ENCODE results near the gene TMEM132D. TPM values are rescaled to one million over a fixed set of nuclear protein-coding genes. Genes with fewer than 3 reads are reported as not detected.

TMEM132D gene
- total and polyA plus RNA-seq, 4 donors, result 0.01 to 0.14 (median 0.08) TPM

DNA sequence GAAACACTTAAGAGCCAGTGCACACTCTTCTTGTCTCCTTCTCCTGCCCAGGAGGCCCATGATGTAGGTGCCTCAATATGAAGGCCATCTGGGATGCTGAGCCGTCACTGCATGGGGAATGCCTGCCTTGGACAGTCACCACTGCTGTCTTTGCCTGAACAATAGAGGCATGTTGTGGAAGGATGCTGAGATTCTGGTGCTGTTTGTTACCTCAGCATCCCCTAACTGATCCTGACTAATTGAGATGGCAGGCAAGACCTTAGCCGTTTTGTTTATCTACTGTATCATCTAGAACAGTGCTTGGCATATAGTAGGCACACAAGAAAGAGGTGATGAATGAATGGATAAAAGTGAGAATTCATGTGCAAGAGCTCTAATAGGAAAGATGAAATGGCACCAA lies 797.1 kb downstream of the TMEM132D start:
- Histone ChIP-seq H3K4me1 (ENCODE audit: control insufficient read depth in 4 of 4, insufficient read depth in 4 of 4, low read length in 3 of 4) (no peaks in the 10 kb centered on the region), H3K4me3 (ENCODE audit: low read depth in 1 of 3, low read length in 3 of 3) (no peak overlapping the region), H3K36me3 (ENCODE audit: control insufficient read depth in 4 of 4, insufficient read depth in 3 of 4, low read depth in 1 of 4, low read length in 3 of 4) (no peaks in the 10 kb centered on the region), H3K9ac (ENCODE audit: low read depth in 1 of 2, low read length in 2 of 2) (no peak overlapping the region), H3K27ac (ENCODE audit: low read depth in 1 of 2, low read length in 2 of 2) (no peak overlapping the region), H3K27me3 (ENCODE audit: control insufficient read depth in 4 of 4, insufficient read depth in 4 of 4, low read length in 3 of 4) (no peaks in the 10 kb centered on the region), H3K9me3 (ENCODE audit: control insufficient read depth in 4 of 4, low read length in 3 of 4) (peaks cover 0 to 5% (median 1%) of the 10 kb centered on the region in 4 donors)
- TF ChIP-seq, protein P1, sequence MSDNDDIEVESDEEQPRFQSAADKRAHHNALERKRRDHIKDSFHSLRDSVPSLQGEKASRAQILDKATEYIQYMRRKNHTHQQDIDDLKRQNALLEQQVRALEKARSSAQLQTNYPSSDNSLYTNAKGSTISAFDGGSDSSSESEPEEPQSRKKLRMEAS (IDR thresholded peaks at IDR 0.05), result no peak
- TF ChIP-seq RAD21 (IDR thresholded peaks at IDR 0.05) (no peak), FOXA1 (IDR thresholded peaks at IDR 0.05) (no peak), NR2F2 (IDR thresholded peaks at IDR 0.05) (no peak), HNF4G (IDR thresholded peaks at IDR 0.05) (no peak), SP1 (IDR thresholded peaks at IDR 0.05) (no peak), GABPA (IDR thresholded peaks at IDR 0.05 in 1 of 2, conservative IDR thresholded peaks at IDR 0.05 in 1 of 2) (no peak), EGR1 (IDR thresholded peaks at IDR 0.05; ENCODE audit: low read depth in 2 of 2) (no peak), JUND (IDR thresholded peaks at IDR 0.05) (no peak), YY1 (IDR thresholded peaks at IDR 0.05) (no peak), TAF1 (conservative IDR thresholded peaks at IDR 0.05) (no peak), FOXA2 (IDR thresholded peaks at IDR 0.05) (no peak), HNF4A (conservative IDR thresholded peaks at IDR 0.05) (no peak)
- TF ChIP-seq, protein P2, sequence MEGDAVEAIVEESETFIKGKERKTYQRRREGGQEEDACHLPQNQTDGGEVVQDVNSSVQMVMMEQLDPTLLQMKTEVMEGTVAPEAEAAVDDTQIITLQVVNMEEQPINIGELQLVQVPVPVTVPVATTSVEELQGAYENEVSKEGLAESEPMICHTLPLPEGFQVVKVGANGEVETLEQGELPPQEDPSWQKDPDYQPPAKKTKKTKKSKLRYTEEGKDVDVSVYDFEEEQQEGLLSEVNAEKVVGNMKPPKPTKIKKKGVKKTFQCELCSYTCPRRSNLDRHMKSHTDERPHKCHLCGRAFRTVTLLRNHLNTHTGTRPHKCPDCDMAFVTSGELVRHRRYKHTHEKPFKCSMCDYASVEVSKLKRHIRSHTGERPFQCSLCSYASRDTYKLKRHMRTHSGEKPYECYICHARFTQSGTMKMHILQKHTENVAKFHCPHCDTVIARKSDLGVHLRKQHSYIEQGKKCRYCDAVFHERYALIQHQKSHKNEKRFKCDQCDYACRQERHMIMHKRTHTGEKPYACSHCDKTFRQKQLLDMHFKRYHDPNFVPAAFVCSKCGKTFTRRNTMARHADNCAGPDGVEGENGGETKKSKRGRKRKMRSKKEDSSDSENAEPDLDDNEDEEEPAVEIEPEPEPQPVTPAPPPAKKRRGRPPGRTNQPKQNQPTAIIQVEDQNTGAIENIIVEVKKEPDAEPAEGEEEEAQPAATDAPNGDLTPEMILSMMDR (IDR thresholded peaks at IDR 0.05; ENCODE audit: low read depth, low read length, missing input control), result no peak
- TF ChIP-seq, protein P3, sequence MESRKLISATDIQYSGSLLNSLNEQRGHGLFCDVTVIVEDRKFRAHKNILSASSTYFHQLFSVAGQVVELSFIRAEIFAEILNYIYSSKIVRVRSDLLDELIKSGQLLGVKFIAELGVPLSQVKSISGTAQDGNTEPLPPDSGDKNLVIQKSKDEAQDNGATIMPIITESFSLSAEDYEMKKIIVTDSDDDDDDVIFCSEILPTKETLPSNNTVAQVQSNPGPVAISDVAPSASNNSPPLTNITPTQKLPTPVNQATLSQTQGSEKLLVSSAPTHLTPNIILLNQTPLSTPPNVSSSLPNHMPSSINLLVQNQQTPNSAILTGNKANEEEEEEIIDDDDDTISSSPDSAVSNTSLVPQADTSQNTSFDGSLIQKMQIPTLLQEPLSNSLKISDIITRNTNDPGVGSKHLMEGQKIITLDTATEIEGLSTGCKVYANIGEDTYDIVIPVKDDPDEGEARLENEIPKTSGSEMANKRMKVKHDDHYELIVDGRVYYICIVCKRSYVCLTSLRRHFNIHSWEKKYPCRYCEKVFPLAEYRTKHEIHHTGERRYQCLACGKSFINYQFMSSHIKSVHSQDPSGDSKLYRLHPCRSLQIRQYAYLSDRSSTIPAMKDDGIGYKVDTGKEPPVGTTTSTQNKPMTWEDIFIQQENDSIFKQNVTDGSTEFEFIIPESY (IDR thresholded peaks at IDR 0.05), result no peak
- TF ChIP-seq, protein P4, sequence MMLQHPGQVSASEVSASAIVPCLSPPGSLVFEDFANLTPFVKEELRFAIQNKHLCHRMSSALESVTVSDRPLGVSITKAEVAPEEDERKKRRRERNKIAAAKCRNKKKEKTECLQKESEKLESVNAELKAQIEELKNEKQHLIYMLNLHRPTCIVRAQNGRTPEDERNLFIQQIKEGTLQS (IDR thresholded peaks at IDR 0.05), result no peak
- no peak for DNase-seq (ENCODE audit: low spot score)
- 78% methylated on average over 2 of the region's 2 CpGs for WGBS

DNA sequence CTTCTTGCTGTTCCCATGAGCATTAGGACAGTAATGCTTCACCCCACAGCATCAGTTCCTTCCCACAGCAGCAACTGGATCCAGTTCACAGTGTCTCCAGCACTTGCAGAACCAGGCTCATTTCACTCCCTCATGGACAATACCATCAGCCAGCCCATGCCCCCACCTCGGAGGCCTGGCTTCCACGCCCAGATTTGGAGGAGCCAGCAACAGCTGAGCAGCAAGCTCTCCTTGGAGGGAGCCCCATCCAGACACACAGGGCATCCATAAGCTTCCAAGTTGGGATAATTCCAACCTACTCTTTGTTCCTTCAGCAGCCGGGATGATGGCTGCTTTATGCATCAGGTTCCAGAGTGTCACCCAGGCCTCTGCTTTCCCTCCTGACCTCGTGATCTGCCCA lies 800.6 kb downstream of the TMEM132D start:
- Histone ChIP-seq H3K27ac (ENCODE audit: low read depth in 1 of 2, low read length in 2 of 2) (no peak overlapping the region), H3K9ac (ENCODE audit: low read depth in 1 of 2, low read length in 2 of 2) (no peak overlapping the region), H3K4me3 (ENCODE audit: low read depth in 1 of 3, low read length in 3 of 3) (no peak overlapping the region), H3K9me3 (ENCODE audit: control insufficient read depth in 4 of 4, low read length in 3 of 4) (peaks cover 0 to 5% (median 1%) of the 10 kb centered on the region in 4 donors), H3K36me3 (ENCODE audit: control insufficient read depth in 4 of 4, insufficient read depth in 3 of 4, low read depth in 1 of 4, low read length in 3 of 4) (no peaks in the 10 kb centered on the region), H3K27me3 (ENCODE audit: control insufficient read depth in 4 of 4, insufficient read depth in 4 of 4, low read length in 3 of 4) (no peaks in the 10 kb centered on the region), H3K4me1 (ENCODE audit: control insufficient read depth in 4 of 4, insufficient read depth in 4 of 4, low read length in 3 of 4) (no peaks in the 10 kb centered on the region)
- no peak for DNase-seq (ENCODE audit: low spot score)
- 78% methylated on average over 4 of the region's 4 CpGs for WGBS
- TF ChIP-seq FOXA1 (IDR thresholded peaks at IDR 0.05), result no peak
- no peak for TF ChIP-seq YY1 (IDR thresholded peaks at IDR 0.05)
- TF ChIP-seq GABPA (IDR thresholded peaks at IDR 0.05 in 1 of 2, conservative IDR thresholded peaks at IDR 0.05 in 1 of 2), result no peak
- TF ChIP-seq HNF4A (conservative IDR thresholded peaks at IDR 0.05), result no peak
- no peak for TF ChIP-seq FOXA2 (IDR thresholded peaks at IDR 0.05)

Data from liver (tissue), 9 donors.